GM18498 (cell line): ENCODE results near the gene ZDHHC16.

Experiments used
- ATAC-seq: cut with Tn5 transposase; IDR thresholded peaks from one replicate; pipeline ENCODE4 v1.9.1; 2021; ENCODE audit warnings: mild to moderate bottlenecking, moderate library complexity; ENCODE audit not compliant: unreplicated experiment

The ZDHHC16 gene

GRCh38 chr10:97506199-97506991, 60.4 kb downstream of the ZDHHC16 start:
- ATAC-seq, result no peak
